ENCODE results near the gene PPP2R5B.
A peak's percentile ranks its signal among the peaks of the same experiment; 100 is the strongest.

The PPP2R5B gene

GRCh38 chr11:64888729-64889511 is 35.6 kb upstream of the PPP2R5B start:
- no peak for DNase-seq

GRCh38 chr11:64890522-64890939 is 34.0 kb upstream of the PPP2R5B start:
- DNase-seq: no peak

- no peak for DNase-seq
Measured at GRCh38 chr11:64891215-64891848, 33.2 kb upstream of the PPP2R5B start.

- DNase-seq: no peak
Measured at GRCh38 chr11:64891880-64892279, 32.6 kb upstream of the PPP2R5B start.

- DNase-seq: no peak
Measured at GRCh38 chr11:64892411-64892831, 32.1 kb upstream of the PPP2R5B start.

GRCh38 chr11:64892838-64893193 is 31.7 kb upstream of the PPP2R5B start:
- DNase-seq: no peak

GRCh38 chr11:64893194-64894069 is 31.1 kb upstream of the PPP2R5B start:
- no peak for DNase-seq

GRCh38 chr11:64894070-64894811 is 30.2 kb upstream of the PPP2R5B start:
- peak; percentile 95 for DNase-seq

- no peak for DNase-seq
Measured at GRCh38 chr11:64894812-64895452, 29.6 kb upstream of the PPP2R5B start.

- no peak for DNase-seq
Measured at GRCh38 chr11:64896448-64897022, 28.0 kb upstream of the PPP2R5B start.

- DNase-seq: no peak
Measured at GRCh38 chr11:64897381-64898075, 27.0 kb upstream of the PPP2R5B start.

GRCh38 chr11:64898076-64898445 is 26.4 kb upstream of the PPP2R5B start:
- no peak for DNase-seq

GRCh38 chr11:64898541-64898940 is 25.9 kb upstream of the PPP2R5B start:
- no peak for DNase-seq

GRCh38 chr11:64900263-64900678 is 24.2 kb upstream of the PPP2R5B start:
- DNase-seq: peak; percentile 77

- no peak for DNase-seq
Measured at GRCh38 chr11:64900774-64901173, 23.7 kb upstream of the PPP2R5B start.

GRCh38 chr11:64902102-64902900 is 22.2 kb upstream of the PPP2R5B start:
- no peak for DNase-seq

- DNase-seq: no peak
Measured at GRCh38 chr11:64903291-64903833, 21.1 kb upstream of the PPP2R5B start.

GRCh38 chr11:64905516-64906313 is 18.8 kb upstream of the PPP2R5B start:
- DNase-seq: no peak

- DNase-seq: no peak
Measured at GRCh38 chr11:64906314-64906635, 18.2 kb upstream of the PPP2R5B start.

Data from activated CD4-positive, alpha-beta T cell treated with anti-CD3 and anti-CD28 coated beads for 48 hours (primary cell).